Effector memory CD4-positive, alpha-beta T cell (primary cell): ENCODE measurements around the gene FRMD4B.

Source experiments
- DNase-seq, 3 donors: peaks; one replicate each; pipeline ENCODE4 v3.0.0-alpha.2; 2020
- H3K27ac ChIP-seq: 2 replicates; pipeline ENCODE4 v1.7.0; 2013; ENCODE audit warnings: mild to moderate bottlenecking, low read length, moderate library complexity; ENCODE audit not compliant: insufficient read depth, poor library complexity, severe bottlenecking
- H3K27me3 ChIP-seq: replicated peaks from 2 replicates; pipeline ENCODE4 v1.7.0; 2013; ENCODE audit warnings: mild to moderate bottlenecking, low read length; ENCODE audit not compliant: insufficient read depth, control insufficient read depth, poor library complexity, severe bottlenecking
- H3K36me3 ChIP-seq: 2 replicates; pipeline ENCODE4 v1.7.0; 2013; ENCODE audit warnings: mild to moderate bottlenecking, low read length, moderate library complexity; ENCODE audit not compliant: control insufficient read depth, insufficient read depth
- H3K4me1 ChIP-seq: 2 replicates; pipeline ENCODE4 v1.7.0; 2013; ENCODE audit warnings: low read length, mild to moderate bottlenecking; ENCODE audit not compliant: control insufficient read depth, insufficient read depth, poor library complexity, severe bottlenecking
- H3K4me3 ChIP-seq: 2 replicates; pipeline ENCODE4 v1.7.0; 2013; ENCODE audit warnings: low read length, low read depth, mild to moderate bottlenecking; ENCODE audit not compliant: insufficient read depth, poor library complexity, severe bottlenecking
- H3K9me3 ChIP-seq: 2 replicates; pipeline ENCODE4 v1.7.0; 2013; ENCODE audit warnings: mild to moderate bottlenecking, low read length, moderate library complexity; ENCODE audit not compliant: control insufficient read depth

FRMD4B gene

DNA sequence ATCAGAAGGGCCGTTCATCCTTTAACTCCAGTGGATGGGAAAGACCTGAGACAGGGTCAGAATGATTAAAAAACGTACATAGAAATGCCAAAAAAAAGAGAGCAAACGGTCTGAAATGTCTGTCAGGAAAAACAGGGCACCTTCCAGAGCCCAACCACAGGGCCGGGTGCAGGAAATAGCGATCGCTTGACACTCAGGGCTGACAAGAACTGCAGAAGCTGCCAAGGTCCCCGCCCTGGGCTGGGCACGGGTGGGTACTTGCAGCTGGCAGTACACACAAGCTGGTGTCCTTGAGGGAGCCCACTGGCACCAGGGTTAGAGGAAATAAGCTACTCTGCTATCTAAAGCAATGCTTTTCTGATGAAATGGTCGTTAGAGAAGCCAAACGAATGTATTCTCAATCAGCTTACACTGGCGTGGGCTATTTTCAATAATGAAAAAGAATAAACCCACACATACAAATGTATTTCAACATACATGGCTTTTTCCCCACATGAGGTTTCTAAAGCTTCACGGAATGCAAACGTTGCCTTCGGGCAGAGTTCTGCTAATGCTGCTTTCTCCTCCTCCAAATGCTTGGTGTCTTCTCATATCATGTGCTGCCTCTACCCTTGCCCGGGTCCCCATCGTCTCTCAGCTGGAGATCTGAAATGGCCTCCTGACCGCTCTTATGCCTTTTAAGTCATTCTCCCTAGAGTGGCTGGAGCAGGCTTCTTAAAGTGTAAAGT, 15.6 kb downstream of the FRMD4B start:
- H3K9me3 ChIP-seq = no peaks in the 10 kb centered on the region
- no peak overlapping the region for H3K27ac ChIP-seq
- H3K4me3 ChIP-seq = no peak overlapping the region
- no peaks in the 10 kb centered on the region for H3K36me3 ChIP-seq
- H3K27me3 ChIP-seq = no peaks in the 10 kb centered on the region
- no peak for DNase-seq
- H3K4me1 ChIP-seq = no peaks in the 10 kb centered on the region

DNA sequence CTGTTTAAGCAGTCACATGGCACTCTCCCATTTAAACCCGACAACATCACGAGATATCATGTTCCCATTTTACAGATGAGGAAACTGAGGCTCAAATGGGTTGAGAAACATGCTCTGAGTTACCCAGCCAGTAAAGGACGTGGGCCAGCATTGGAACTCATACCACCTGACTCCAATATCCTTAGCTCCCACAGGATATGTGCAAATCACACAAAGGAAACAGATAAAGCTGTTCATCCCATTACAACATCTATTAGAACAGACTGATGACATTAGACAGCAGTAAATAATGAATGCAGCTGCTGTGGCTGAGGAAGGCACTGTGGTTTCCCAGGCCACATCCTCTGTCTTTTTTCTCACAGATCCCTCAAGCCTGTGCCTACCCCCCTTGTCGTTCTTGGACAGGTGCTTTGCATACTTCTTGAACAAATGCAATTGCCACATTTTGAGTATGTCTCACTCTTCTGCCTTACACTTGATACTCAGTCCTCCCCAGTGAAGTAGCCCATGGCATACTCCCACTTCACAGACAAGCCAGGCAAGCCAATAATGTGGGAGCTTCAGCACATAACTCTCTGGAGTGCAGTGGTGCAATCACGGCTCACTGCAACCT, 17.7 kb downstream of the FRMD4B start:
- peak in 1 of 3 donors; percentile 11 for DNase-seq

DNA sequence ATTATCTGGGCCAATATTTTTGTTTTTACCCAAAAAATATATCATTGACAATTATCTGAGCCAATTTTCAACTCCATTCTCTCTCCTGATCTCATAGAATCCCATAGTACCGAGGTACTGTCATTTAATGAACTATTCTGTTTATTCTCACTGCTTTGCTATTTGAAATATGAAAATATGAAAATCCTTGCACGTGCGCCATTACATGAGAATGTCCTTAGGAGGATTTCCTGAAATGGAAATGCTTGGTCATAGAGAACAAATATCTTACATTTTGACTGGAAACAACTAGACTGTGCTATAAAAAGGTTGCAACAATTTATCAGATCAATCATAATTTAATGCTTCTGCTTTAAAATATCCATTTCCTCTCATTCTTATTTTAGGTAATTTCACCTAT, 18.3 kb downstream of the FRMD4B start:
- H3K27me3 ChIP-seq = no peaks in the 10 kb centered on the region
- H3K4me1 ChIP-seq = no peaks in the 10 kb centered on the region
- no peak for DNase-seq
- H3K36me3 ChIP-seq = no peaks in the 10 kb centered on the region
- no peaks in the 10 kb centered on the region for H3K9me3 ChIP-seq
- no peak overlapping the region for H3K27ac ChIP-seq
- no peak overlapping the region for H3K4me3 ChIP-seq

More for the DNA sequence above, 17.7 kb downstream of the FRMD4B start:
- Histone ChIP-seq H3K27me3 (no peaks in the 10 kb centered on the region), H3K4me1 (no peaks in the 10 kb centered on the region), H3K27ac (no peak overlapping the region), H3K9me3 (no peaks in the 10 kb centered on the region), H3K36me3 (no peaks in the 10 kb centered on the region), H3K4me3 (no peak overlapping the region)

DNA sequence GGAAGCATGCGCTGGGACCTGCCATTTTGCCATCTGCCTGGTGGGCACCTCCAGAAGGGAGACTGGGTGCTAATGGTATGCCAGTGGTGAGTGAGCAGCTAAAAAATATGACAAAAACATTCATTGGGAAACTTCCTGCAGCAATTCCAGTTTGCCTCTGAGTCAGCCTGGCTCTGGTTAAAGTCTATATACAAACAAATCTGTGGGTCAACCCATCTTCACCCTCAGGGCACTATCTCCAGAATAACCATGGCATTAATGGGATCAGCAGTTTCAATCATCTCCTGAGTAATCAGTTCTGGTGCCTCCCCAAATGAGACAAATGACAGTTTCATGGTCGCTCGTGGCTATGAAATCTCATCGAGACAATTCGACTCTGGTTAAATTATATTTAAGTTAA, 21.5 kb downstream of the FRMD4B start:
- Histone ChIP-seq H3K4me3 (no peak overlapping the region), H3K27ac (no peak overlapping the region)
- DNase-seq = no peak

DNA sequence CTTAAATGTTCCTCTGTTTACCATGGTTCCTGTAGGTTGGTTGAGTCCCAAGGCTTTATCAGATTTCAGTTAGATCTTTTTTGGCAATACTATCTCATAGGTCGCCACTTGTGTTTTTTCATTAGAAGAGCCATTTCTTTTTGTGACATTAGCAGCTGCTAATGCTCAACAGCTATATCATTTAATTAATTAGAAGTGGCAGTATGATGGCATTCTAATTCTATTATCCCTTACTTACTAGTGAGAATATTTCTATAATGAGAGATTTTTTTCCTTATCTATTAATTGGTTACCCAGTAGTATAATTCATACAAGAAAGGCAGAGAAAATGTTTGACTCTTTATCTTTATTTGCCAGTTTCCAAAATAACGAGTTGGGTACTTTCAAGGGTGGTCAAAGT, 25.2 kb downstream of the FRMD4B start:
- Histone ChIP-seq H3K4me3 (no peak overlapping the region), H3K36me3 (no peaks in the 10 kb centered on the region), H3K27ac (no peak overlapping the region), H3K4me1 (no peaks in the 10 kb centered on the region), H3K27me3 (no peaks in the 10 kb centered on the region), H3K9me3 (no peaks in the 10 kb centered on the region)
- no peak for DNase-seq

More for the DNA sequence above, 21.5 kb downstream of the FRMD4B start:
- Histone ChIP-seq H3K4me1 (no peaks in the 10 kb centered on the region), H3K27me3 (no peaks in the 10 kb centered on the region), H3K36me3 (no peaks in the 10 kb centered on the region), H3K9me3 (no peaks in the 10 kb centered on the region)

DNA sequence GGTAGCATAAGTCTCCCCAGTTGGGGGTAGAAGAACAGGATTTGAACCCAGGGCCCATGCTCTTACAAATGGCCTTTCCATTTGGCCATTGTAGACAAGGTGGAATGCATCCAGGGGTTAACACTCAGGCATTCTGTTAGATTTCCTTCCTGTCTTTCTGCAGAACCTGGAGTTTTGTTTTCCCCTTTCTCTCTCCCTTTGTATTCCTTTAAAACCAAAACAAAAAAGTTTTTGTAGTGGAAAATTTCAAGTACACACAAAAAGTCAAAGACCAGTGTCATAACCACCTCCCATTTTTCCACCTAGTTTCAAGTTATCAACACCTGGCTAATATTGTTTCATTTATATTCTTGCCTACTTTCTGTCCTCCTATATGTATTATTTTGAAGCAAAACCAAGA, 26.0 kb downstream of the FRMD4B start:
- Histone ChIP-seq H3K4me1 (no peaks in the 10 kb centered on the region), H3K27ac (no peak overlapping the region), H3K4me3 (no peak overlapping the region), H3K27me3 (no peaks in the 10 kb centered on the region), H3K9me3 (no peaks in the 10 kb centered on the region), H3K36me3 (no peaks in the 10 kb centered on the region)
- no peak for DNase-seq

DNA sequence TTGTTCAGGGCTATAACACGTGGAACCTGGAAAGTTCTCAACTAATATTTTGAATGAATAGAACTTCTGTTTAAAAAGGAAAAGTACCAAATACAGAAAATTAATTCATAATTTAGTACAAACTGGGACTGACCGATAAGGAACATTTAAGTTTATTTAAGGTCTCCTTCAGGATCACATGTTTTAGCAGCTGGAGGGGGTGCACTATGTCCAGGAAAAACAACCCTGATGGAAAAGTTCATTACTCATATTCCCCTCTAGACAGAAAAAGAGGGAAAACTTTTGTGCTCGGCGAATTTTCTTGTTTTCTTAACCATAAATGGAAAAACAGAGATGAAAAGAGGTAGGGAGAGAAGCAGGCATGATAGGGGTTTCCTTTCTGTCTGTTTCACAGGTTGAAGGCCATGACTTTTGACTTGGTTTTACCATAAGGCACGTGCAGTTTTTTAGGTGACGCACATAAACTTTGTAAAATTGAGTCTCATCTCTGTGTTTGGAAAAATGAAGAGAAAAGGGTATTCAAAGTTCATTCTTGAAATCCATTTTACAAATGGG, 26.5 kb downstream of the FRMD4B start:
- Histone ChIP-seq H3K4me3 (no peak overlapping the region), H3K4me1 (no peaks in the 10 kb centered on the region), H3K9me3 (no peaks in the 10 kb centered on the region), H3K27me3 (no peaks in the 10 kb centered on the region), H3K36me3 (no peaks in the 10 kb centered on the region), H3K27ac (no peak overlapping the region)
- no peak for DNase-seq

DNA sequence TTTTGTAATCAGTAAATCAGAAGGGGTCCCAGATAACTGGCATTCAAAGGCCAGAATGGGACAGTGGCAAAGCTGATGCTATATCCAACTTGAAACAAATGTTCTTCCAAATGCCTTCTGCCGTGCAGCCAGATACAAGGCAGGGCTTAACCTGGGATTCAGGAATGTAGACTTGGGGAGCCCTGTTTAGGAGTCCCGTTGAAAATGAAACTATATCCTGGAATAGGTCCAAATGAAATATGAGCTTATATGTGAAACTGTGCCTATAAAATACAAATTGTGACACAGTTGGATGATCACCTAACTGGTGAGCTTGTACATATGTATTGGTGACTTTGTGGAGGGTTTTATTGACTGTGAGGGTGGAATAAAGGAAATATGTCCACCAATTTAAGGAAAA, 28.7 kb downstream of the FRMD4B start:
- H3K4me3 ChIP-seq = no peak overlapping the region
- H3K27me3 ChIP-seq = no peaks in the 10 kb centered on the region
- H3K4me1 ChIP-seq = no peaks in the 10 kb centered on the region
- H3K27ac ChIP-seq = no peak overlapping the region
- DNase-seq = no peak
- H3K36me3 ChIP-seq = no peaks in the 10 kb centered on the region
- H3K9me3 ChIP-seq = no peaks in the 10 kb centered on the region

DNA sequence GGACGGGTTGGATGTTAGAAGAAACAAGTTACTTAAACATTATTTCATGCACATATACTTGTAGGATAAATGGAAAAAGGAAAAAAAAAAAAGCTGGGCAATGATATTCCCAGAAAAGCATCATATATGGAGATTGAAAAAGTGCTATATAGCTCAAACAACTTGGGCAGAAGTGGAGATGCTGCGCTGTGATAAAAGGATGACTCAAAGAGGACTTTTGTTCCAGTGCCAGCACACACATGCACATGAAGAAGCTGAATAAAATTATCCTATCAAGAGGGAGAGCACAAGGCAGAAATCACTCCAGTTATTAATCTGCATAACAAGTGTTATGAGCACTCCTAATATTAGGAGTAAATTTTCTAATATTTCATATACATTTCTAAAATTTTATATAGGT, 30.9 kb downstream of the FRMD4B start:
- Histone ChIP-seq H3K36me3 (no peaks in the 10 kb centered on the region), H3K4me1 (no peaks in the 10 kb centered on the region), H3K4me3 (no peak overlapping the region), H3K9me3 (no peaks in the 10 kb centered on the region), H3K27ac (no peak overlapping the region), H3K27me3 (no peaks in the 10 kb centered on the region)
- DNase-seq = no peak

DNA sequence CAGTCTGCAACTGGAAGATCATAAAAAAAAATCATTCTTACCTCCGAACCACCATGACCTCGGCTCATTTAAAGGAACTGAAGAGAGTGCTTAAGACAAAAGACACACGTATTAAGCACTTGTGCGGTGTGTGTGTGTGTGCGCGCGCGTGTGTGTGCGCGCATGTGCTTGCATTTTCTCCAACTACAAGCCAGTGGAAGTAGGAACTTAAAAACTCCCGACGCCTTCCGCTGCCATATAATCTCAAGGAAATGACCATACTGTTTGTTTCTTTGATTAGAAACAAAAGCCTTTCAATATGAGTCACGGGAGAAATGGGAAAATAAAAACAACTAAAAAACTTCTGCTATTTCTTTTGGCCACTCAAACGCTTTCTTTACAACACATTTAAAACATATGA, 32.4 kb downstream of the FRMD4B start:
- Histone ChIP-seq H3K9me3 (no peaks in the 10 kb centered on the region), H3K36me3 (no peaks in the 10 kb centered on the region), H3K4me1 (no peaks in the 10 kb centered on the region), H3K27me3 (no peaks in the 10 kb centered on the region), H3K4me3 (no peak overlapping the region), H3K27ac (no peak overlapping the region)
- DNase-seq = no peak
